Amniotic stem cell (primary cell): Measurements from ENCODE around the gene ZDHHC12.

Experiments used
- DNase-seq: peaks from one replicate; lab custom pipeline; 2025; lab: John Stamatoyannopoulos, UW

ZDHHC12 gene, protein sequence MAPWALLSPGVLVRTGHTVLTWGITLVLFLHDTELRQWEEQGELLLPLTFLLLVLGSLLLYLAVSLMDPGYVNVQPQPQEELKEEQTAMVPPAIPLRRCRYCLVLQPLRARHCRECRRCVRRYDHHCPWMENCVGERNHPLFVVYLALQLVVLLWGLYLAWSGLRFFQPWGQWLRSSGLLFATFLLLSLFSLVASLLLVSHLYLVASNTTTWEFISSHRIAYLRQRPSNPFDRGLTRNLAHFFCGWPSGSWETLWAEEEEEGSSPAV

DNA sequence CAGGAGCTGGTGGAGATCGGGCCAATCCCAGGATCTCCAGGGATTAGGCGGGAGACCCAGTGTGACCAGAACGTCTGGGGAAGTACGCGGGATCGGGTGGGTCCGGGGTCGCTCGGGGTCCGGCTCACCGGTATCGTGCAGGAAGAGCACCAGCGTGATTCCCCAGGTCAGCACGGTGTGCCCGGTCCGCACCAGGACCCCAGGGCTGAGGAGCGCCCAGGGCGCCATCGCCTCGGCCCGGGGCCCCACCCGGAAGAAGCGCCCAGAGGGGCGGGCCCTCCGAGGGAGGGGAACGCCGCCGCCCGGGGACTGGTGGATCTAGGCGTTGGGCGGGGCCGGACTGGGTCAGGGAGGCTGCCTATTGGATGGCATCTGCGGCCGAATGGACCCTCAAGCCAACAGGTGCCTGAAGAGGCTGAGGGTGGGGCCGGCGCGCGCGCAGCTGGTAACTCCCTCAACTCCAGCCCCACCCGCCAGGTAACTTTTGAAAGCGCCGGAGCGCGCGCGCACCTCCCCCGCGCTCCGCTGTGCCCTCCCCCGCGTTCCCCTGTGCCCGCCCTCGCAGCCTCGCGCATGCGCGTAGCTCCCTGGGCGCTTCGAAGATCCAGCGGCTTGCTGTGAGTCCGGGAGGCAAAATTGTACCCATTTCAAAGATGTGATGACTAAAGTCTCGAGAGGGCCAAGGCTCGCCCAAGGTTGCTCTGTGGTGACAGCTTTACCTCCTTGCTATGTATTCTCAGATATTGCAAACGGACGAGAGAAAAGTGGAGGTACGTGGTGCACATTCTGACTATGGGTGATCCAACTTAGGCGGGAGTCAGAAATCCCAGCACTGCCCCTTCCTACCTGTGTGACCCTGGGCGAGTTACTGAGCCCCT lies at the start of gene ZDHHC12:
ZDHHC12 (minus strand) TSS at position 262 of the 878 bp plus-strand sequence; CDS start at position 228, 34 bp downstream.
- peak; percentile 71 for DNase-seq

DNA sequence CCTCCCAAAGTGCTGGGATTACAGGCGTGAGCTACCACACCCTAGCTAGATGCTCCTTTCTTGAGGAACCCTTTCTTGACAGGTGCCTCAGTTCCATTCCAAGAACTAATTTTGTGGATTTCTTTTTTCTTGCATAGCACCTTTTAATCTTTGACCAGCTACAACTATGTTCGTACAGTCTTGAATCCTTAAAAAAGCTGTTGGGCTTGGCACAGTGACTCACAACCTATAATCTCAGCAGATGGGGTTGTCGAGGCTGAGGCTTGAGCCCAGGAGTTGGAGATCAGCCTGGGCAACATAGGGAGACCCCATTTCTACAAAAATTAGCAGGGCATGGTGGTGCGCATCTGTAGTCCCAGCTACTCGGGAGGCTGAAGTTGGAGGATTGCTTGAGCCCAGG lies 49.1 kb upstream of the ZDHHC12 start:
- DNase-seq, result no peak

DNA sequence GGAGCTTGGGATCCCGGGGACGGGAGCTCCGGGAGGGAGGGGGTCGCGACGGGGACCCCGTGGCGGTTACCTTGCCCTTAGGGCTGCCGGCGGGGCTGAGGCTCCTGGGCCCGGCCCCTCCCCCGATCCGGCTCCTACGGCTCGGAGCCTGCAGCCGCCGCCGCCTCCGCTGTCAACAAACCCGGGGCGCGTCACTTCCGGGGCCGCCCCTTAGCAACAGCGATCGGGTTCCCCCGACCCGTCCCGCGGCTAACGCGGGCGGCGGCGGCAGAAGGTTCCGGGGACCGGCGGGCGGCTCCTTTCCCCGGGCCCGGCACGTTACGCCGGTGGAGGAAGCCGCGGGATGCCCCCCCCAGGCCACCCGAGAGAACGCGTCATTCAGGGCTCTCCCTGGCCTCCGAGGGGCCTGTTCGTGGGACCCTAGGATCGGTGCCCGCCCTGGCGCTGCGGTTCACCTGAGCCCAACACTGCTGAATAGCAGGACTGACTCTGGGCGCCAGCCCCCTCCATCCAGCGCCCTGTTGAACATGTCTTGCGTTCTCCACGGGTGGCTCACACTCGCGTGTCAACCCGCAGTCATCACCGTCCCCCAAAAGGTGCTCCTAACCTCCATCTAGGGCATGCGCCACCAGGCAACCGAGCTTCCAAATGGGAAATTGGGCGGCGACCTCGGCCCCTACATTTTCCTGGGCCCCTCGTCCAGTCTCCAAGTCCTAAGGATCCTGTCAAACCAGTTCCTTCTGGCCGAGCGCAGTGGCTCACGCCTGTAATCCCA lies 48.0 kb upstream of the ZDHHC12 start, which contains the start of gene ZER1:
ZER1 (minus strand) TSS at position 183 of the 775 bp plus-strand sequence. CDS start 16,362 bp downstream, outside the sequence.
- DNase-seq, result peak; percentile 87

DNA sequence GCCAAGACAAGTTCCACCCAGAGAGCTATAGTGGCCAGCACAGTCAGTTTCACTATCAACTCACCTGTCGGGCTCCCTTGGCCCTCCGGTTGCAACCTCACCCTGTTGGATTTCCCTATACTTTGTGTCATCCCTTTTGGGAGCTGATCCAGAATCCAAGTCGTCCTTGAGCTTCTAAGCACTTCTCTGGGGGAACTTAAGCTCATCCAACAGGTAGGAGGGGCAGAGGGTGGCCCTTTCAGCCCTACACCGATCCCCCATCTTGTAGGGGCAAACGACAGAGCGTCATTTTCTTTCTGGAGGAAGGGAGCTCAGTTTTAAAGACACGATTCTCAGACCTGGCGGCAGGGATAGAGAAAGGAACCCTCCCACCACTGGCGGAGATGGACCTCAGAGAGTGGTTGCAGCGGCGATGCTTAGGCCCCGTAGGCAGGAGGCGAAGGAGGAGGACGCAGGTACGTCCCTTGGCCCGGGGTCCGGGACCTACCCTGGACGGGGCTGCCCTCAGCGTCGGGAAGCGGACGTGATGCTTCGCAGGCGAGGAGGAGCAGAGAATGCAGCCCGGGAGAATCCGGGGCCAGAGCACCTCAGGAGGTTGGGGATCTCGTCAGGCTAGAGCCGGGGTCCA lies 47.3 kb upstream of the ZDHHC12 start:
- no peak for DNase-seq

DNA sequence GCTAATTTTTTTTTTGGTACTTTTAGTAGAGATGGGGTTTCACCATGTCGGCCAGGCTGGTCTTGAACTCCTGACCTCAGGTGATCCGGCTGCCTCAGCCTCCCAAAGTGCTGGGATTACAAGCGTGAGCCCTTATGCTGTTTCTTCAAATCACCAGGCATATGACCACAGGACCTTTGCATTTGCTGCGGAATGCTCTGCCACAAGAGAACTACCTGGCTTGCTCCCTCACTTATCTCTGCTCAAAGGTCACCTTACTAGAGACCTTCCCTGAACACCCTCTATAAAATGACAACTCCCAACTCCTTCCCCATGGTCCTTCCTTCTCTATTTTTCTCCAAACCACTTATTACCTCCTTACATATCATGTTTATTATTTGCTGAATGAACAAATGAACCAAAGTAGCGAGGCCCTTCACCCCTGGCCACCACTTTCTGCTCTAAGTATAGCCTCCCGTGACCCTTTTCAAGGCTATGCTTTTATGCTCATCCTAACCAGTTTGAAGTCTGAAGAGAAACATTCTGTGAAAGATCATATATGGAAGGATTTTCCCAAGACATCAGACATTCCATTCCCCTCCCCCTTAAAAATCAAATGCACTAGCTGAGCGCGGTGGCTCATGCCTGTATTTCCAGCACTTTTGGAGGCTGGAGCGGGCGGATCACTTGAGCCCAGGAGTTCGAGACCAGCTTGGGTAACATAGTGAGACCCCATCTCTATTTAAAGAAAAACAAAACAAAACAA lies 46.5 kb upstream of the ZDHHC12 start:
- no peak for DNase-seq

DNA sequence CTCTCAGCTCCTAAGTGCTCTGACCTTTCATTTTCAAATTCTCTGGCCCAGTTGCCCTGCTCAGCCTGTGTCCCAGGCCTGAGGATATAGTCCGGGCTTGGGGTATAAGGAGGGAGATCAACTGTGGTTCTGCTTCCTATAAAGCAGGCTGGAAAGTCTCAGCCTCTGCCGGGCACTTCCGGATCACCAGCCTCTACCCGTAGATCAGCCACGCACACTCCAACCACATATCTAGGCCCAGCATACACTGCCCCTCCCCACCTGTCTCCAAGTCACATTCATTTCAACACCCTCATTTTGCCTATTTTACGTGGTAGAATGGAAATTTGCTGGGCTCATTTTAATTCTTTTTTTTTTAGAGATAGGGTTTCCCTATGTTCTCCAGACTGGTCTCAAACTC lies 44.7 kb upstream of the ZDHHC12 start:
- DNase-seq, result no peak

DNA sequence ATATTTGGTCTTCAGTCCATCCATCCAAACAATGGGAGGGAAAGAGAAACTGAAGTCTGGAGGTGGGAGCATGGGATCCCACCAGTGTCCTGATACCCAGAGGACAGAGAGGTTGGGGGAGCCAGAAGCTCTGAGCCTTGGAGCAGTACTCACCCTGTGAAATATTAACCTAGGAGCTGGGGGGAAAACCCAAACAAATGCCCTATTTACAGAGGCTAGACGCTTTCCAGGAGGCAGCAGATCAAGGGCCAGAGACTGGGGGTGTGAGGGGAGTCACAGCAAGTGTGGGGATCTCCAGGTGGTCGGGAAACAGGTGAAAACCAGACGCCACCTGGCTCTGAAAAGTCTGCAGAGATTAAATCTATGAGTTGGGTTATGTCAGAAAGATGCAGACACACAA lies 41.6 kb upstream of the ZDHHC12 start:
- no peak for DNase-seq

DNA sequence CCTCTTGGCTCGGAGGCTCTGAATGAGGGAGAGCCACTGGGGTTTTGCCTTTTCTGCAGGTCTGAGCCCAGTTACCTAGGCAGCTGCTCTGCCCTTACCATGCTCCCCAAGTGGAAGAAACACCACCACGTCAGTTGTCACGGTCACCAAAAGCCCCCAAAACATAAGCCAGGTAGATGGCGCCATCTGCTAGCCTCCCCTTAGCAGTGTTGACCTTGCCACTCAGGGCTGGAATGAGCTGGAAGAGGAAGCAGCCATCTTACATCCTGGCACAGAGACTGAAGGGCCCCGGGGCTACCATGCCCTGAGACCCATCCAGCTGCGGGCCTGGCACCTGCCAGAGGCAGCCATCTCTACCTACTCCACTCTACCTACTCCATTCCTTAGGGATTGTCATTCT lies 40.4 kb upstream of the ZDHHC12 start:
- no peak for DNase-seq

DNA sequence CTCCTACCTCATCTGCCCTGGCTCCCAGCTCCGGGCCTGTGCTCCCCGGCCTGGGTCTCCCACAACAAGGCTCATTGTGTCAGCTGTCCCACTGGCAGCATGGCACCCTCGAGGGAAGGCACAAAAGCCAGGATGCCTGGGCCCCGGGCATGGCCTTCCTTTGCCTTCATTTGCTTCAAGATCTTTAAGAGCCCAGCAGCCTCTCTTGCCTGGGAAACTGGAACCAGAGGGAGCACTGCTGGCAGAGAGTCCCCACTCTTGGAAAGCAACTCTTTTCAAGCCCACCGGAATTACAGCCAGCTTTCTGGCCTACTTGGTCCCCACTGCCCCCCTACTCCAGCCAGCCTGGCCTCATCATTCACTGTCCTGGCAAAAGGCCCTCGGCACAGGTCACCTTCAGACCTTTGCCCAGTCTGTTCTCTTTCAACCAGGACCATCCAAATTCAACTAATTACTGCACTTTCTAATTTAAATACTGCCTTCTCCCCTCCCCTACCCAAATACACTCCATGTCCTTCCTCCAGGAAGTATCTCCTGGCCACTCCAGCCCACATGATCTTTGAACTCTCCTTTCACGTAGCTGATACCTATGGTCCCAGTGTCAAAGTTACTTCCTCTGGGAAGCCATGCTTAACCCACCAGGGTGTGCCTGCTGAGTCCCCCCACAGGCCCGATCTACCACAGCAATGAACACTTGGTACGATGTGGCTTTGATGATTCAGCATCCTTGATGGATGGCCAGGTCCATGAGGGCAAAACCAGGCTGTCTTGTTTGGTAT lies 38.9 kb upstream of the ZDHHC12 start:
- no peak for DNase-seq

DNA sequence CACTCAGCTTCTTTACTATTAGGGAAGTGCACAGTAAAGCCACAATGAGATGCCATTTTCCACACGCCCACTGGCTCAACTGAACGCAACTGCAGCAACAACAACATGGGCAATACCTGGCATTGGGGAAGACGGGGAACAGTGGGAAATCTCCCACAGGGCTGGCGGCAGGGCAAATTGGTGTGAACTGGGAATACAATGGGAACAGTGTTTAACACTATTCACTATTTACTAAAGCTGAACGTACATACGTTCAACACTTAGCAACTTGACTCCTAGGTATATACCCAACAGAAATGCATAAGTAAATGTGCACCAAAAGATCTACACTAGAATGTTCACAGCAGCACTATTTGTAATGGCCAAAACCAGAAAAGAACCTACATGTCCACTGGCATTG lies 33.7 kb upstream of the ZDHHC12 start:
- no peak for DNase-seq

DNA sequence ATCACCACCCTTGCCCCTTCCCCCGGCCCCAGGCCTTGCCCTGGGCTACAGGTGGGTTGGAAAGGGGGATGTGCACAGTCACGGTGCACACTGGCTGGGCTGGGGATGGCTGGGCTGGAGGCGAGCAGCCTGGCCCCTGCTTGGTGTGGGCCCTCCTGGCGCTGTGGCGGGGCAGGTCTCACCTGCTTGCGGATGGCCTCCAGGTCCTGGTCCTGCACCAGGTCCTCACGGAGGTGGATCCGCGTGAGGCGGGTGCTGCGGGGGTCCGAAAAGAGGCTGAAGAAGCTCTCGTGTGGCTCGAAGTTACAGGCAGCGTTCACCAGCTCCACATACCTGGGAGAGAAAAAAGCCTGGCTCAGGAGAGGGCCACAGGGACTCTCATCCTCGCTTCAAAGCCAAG lies 29.7 kb upstream of the ZDHHC12 start:
- DNase-seq, result no peak

DNA sequence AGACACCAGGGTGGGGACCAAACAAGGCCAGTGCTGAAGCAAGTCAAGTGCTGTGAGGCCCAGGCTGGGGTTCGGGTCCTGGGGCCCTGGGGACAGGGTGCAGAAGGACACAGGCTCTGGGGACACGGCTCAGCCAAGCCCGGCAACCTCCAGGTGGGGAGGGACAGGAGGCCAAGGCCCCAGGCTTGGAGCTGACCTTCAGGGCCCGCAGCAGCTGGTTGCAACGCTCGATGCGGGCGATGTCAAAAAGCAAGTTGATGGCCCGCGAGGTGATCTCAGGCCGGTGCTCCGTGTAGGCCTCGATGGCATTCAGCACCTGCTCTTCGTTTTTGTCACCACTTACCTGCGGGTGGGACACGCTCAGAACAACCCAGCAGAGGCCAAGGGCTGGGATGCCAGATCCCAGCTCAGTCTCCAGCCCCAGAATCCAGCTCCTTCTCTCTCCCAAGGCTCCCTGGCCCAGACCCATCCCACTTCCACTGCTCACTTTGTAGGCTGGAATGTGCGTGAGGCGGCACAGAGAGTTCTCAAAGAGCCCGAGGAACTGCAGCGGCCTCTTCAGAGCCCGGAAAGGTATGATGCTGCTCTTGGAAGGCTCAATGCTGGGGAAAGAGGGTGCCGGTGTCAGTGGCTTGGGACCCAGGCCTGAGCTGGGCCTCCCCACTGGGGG lies 27.1 kb upstream of the ZDHHC12 start:
- no peak for DNase-seq

DNA sequence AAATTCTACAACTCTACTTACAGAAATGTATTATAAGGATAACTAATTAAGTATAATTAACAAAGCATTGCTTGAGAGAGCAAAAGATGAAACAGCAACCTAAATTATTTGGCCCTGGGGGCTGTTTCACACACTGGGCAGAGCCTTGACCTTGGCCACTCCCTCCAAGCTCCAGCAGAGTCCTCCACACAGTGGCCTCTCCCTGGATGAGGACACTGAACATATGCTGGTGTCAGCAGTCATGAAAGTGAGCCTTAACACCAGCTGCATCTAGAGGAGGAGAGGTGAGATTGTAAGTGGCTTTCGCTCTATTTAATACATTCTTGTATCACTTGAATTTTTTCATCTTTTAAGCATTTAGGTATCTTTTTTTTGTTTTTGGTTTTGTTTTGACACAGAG lies 23.3 kb upstream of the ZDHHC12 start:
- DNase-seq, result no peak

DNA sequence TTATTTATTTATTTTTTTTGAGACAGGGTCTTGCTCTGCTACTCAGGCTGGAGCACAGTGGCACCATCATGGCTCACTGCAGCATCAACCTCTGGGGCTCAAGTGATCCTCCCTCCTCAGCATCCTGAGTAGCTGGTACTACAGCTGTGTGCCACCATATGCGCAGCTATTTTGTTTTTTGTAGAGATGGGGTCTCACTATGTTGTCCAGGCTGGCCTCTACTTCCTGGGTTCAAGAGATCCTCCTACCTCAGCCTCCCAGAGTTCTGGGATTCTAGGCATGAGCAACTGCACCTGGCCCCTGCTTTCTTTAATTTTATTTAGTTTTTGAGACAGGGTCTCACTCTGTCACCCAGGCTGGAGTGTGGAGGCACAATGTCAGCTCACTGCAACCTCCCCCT lies 19.5 kb upstream of the ZDHHC12 start:
- DNase-seq, result no peak

DNA sequence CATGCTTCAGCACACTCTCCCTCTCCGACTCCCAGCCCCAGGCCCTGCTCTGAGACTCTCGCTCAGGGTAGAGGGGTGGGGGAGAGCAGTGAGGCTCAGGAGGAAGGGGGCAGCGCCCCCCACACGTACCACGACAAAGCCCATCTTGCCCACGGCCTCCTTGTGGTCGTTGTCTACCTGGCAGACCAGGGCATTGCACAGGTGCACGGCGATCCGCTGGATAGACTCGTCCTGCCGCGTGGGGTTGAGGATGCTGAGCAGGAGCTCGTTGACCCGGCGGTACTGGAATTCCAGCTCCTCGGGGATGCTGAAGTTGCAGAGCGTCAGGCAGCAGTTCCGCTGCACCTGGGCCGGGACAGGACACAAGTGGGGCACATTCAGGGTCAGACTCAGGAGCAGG lies 18.5 kb upstream of the ZDHHC12 start:
- no peak for DNase-seq

DNA sequence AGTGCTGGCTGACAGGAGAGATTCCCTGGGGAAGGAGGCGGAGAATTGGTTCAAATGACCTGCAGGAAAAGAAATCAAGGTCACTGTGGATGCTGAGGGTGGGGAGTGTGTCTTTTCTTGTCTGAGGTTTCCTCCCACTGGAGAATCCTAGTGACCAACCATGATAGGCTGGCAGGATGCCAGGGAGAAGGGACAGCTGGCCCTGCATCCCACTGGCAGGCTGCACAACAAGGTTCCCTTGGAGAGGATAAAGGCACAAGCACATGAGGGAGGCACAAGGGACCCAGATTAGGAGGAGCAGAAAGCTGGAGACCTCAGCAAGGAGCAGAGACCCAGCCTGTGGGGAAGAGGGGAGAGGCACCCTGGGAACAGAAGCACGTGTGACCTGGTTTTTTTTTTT lies 11.4 kb upstream of the ZDHHC12 start:
- DNase-seq, result no peak

DNA sequence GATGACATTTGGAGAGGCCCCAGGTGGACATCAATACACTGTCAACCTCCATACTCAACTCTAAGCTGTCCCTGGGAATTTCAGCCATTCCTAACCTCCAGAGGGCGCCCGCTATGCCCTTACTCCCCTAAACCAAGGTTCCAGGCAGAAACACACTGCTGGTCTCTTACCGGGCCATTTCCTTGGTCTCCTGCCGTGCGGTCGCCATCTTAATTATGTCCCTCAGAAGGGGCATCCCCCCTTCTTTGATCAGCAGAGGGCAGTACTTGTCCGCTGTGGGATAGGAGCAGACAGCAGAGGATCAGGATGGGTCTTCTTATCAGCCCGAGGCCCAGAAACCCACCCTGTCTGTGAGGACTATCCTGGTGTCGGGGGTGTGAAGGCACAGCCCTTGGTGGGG lies 9.3 kb upstream of the ZDHHC12 start:
- peak; percentile 67 for DNase-seq

DNA sequence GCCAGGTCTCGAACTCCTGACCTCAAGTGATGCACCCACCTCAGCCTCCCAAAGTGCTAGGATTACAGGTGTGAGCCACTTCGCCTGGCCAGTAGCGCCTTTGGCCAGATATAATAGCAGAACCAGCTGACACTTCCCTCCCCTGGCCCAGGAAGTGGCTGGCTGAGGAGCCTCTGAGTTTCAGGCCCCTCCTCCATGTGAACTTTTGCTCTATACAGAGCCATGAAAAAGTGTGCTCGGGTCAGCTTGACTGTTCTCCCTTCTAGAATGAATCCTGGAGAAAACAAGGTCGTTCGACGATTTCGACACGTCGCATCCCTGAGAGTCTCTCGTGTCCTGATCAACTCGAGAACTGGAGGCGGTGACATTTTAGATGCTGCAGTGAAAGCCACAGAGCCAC lies 8.6 kb upstream of the ZDHHC12 start:
- no peak for DNase-seq

DNA sequence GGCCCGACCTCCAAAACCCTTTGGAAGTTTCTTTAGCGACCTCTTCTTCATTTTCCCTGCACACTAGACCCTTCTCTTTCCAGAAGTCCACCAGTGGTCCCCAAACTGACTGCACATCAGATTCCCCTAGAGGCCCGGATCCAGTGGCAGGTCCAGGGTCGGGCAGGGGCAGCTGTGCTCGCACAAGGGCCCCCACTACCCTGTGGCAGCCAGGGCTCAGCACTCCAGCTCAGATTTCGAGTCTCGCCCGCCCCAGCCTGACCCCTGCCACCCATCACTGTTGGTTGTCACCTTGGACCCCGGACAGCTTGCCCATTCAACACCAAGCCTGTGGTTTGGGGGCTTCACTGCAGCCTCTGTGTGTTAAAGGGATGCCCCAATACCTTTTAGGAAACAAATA lies 7.8 kb upstream of the ZDHHC12 start:
- DNase-seq, result no peak

DNA sequence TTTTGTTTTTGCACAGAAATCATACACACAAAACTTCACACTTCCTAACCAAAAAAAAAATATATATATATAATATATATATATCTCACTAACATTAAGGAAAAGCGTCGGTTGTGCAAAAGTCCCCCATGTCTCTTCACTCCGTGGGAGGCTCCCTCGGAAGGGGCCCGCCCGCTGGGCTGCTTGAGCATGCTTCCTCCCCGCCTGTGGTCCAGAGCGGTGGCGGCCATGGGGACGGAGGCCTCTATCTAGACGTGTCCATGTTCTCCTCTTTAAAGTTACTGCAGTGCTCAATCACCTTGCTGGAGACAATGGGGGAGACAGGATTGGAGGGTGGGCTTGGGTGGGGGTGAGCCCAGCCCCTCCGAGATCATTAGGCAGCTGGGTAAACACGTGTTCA lies 7.2 kb upstream of the ZDHHC12 start:
- no peak for DNase-seq
